Caco-2 (cell line): ENCODE results near the gene SLC6A6. TPM values are rescaled to one million over a fixed set of nuclear protein-coding genes. Genes with fewer than 3 reads are reported as not detected.
A peak's percentile ranks its signal among the peaks of the same experiment; 100 is the strongest.

Experiments used
- BruUV-seq: library from RNA; stranded (reverse); fragments of 400-500 nt; replicated peaks from 2 replicates; lab custom pipeline; 2021; lab: Mats Ljungman, UMichigan
- CTCF ChIA-PET: fragments of 300-600 bp; sonication (Branson Sonifier 250); formaldehyde crosslinking; loops from one replicate; lab custom pipeline; 2022; ENCODE audit warnings: antibody characterized with exemption; lab: Charles Lee
- POLR2A ChIA-PET: fragments of 300-600 bp; sonication (Branson Sonifier 250); formaldehyde crosslinking; loops from one replicate; lab custom pipeline; 2022; ENCODE audit warnings: antibody characterized with exemption; lab: Charles Lee
- DNase-seq, 2 experiments: peaks; one replicate each; pipeline versions ENCODE4 v3.0.0 to v3.0.0-alpha.2; 2020 to 2022
- H3K27me3 ChIP-seq: replicated peaks from 2 replicates; pipeline ENCODE4 v1.6.0; 2011; ENCODE audit warnings: low read length; ENCODE audit not compliant: control insufficient read depth, insufficient read depth
- H3K36me3 ChIP-seq: 2 replicates; pipeline ENCODE4 v1.5.1; 2011; ENCODE audit warnings: low read length; ENCODE audit not compliant: control insufficient read depth, insufficient read depth
- H3K4me1 ChIP-seq: fragments of 250-450 bp; sonication (Bioruptor Pico); 2 replicates; pipeline ENCODE4 v1.5.1; 2020; ENCODE audit warnings: mild to moderate bottlenecking
- H3K4me3 ChIP-seq: 2 replicates; pipeline ENCODE4 v1.5.1; 2011; ENCODE audit warnings: low read depth, mild to moderate bottlenecking, control low read depth, low read length
- H3K9me3 ChIP-seq: fragments of 250-450 bp; sonication (Bioruptor Pico); 2 replicates; pipeline ENCODE4 v1.5.1; 2020; ENCODE audit warnings: mild to moderate bottlenecking, moderate library complexity
- H3K27ac Mint-ChIP-seq: one replicate; pipeline ENCODE4 v1.8.0; 2022; ENCODE audit warnings: mixed read lengths; ENCODE audit not compliant: unreplicated experiment
- H3K27me3 Mint-ChIP-seq: one replicate; pipeline ENCODE4 v1.8.0; 2022; ENCODE audit warnings: mixed read lengths; ENCODE audit not compliant: insufficient read depth, unreplicated experiment
- H3K36me3 Mint-ChIP-seq: one replicate; pipeline ENCODE4 v1.8.0; 2022; ENCODE audit warnings: mild to moderate bottlenecking, mixed read lengths; ENCODE audit not compliant: insufficient read depth, unreplicated experiment
- H3K4me1 Mint-ChIP-seq: one replicate; pipeline ENCODE4 v1.8.0; 2022; ENCODE audit warnings: low read depth, mixed read lengths; ENCODE audit not compliant: unreplicated experiment
- H3K4me3 Mint-ChIP-seq: one replicate; pipeline ENCODE4 v1.8.0; 2022; ENCODE audit warnings: mild to moderate bottlenecking, moderate library complexity, mixed read lengths; ENCODE audit not compliant: unreplicated experiment
- H3K9me3 Mint-ChIP-seq: one replicate; pipeline ENCODE4 v1.8.0; 2022; ENCODE audit warnings: mixed read lengths; ENCODE audit not compliant: unreplicated experiment
- intact Hi-C: fragments of 100-400 bp; cut with micrococcal nuclease; formaldehyde crosslinking; loops from one replicate; pipeline ENCODE4 v1.10.0; 2022; ENCODE audit not compliant: unreplicated experiment
- total RNA-seq: library from RNA; stranded (reverse); gene quantifications from 2 replicates; pipeline ENCODE4 v1.2.3, GENCODE V29; 2022
- TF ChIP-seq, protein P1 (sequence below), 2 experiments: fragments of 200-600 bp in 1 of 2; IDR thresholded peaks; 1 replicate in 1 of 2; 2 replicates in 1 of 2; pipeline versions ENCODE4 v1.5.1 to v1.8.0; 2011 to 2022; ENCODE audit warnings: antibody characterized with exemption in 1 of 2, control low read depth in 1 of 2, inconsistent platforms in 1 of 2, low read depth in 1 of 2, low read length in 1 of 2, mild to moderate bottlenecking in 1 of 2, moderate library complexity in 1 of 2; ENCODE audit not compliant: insufficient read depth in 1 of 2, severe bottlenecking in 1 of 2, unreplicated experiment in 1 of 2

Gene SLC6A6
- total RNA-seq, 1 experiment from 2014 or later, result 49.6 TPM

DNA sequence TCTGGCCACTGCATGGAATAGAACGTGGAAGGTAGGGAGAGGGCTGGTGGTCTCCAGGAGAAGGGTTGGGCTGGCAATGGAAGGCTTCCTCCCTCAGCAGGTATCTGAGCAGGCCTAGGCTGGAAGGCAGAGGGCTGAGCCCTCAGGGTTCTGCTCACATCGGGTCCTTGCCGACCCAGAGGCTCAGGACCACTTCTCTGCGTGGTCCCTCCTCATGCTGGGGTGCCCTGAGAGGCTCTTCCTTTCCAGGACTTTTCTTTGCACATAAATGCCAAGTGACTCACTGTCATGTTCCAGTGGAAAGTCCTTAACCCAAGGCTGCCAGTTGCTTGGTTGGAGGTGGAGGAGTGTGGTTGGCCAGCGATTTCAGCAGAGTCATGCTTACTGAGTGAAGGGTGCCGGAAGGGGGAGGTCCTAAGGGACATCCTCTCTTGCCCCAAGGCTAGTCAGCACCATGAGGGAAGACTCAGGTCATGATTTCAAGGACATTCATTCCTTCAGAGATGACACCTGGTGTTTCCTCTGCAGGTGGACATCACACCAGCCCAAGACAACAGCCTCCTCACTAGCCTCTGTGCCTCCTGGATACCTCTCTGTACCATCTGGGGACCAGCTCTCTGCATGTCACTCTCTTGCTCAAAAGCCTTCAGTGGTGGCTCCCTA lies 8.2 kb downstream of the SLC6A6 start:
- H3K9me3 ChIP-seq, result no peaks in the 10 kb centered on the region
- TF ChIP-seq, protein P1, sequence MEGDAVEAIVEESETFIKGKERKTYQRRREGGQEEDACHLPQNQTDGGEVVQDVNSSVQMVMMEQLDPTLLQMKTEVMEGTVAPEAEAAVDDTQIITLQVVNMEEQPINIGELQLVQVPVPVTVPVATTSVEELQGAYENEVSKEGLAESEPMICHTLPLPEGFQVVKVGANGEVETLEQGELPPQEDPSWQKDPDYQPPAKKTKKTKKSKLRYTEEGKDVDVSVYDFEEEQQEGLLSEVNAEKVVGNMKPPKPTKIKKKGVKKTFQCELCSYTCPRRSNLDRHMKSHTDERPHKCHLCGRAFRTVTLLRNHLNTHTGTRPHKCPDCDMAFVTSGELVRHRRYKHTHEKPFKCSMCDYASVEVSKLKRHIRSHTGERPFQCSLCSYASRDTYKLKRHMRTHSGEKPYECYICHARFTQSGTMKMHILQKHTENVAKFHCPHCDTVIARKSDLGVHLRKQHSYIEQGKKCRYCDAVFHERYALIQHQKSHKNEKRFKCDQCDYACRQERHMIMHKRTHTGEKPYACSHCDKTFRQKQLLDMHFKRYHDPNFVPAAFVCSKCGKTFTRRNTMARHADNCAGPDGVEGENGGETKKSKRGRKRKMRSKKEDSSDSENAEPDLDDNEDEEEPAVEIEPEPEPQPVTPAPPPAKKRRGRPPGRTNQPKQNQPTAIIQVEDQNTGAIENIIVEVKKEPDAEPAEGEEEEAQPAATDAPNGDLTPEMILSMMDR (IDR thresholded peaks at IDR 0.05; ENCODE audit: insufficient read depth in 1 of 2, low read depth in 1 of 2, low read length in 1 of 2, severe bottlenecking in 1 of 2, unreplicated experiment in 1 of 2), result no peak
- no peak for DNase-seq
- Mint-ChIP-seq H3K36me3 (peaks cover 34% of the 10 kb centered on the region), H3K4me1 (peaks cover 10% of the 10 kb centered on the region), H3K9me3 (no peaks in the 10 kb centered on the region), H3K27ac (no peak overlapping the region), H3K4me3 (no peak overlapping the region), H3K27me3 (no peaks in the 10 kb centered on the region)
- no peaks in the 10 kb centered on the region; the same call in 1 of the 2 replicates for H3K36me3 ChIP-seq
- BruUV-seq, result no TSS peak
- intact Hi-C loops, result no loop called here
- H3K27me3 ChIP-seq, result no peaks in the 10 kb centered on the region
- ChIA-PET POLR2A (no interaction called here), CTCF (no interaction called here)
- H3K4me3 ChIP-seq, result no peak overlapping the region
- H3K4me1 ChIP-seq, result peaks cover 13% of the 10 kb centered on the region

DNA sequence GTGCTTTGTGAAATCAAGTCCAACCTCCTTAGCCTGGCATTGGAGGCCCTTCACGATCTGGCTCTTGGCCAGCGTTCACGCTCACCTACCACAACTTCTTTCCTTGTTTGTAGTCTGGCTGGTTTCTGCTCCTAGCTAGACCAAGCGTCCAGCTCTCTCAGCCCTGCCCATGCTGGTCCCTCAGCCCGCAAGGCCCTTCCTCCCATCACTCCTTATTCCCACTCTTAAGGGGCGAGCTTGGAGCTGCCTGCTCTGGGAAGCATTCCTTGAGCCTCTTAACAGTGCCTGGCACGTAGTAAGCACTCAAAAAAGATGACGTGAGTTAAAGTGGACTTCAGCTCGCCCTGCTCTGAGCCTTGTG lies 8.7 kb downstream of the SLC6A6 start:
- Mint-ChIP-seq H3K4me1 (peaks cover 6% of the 10 kb centered on the region), H3K9me3 (no peaks in the 10 kb centered on the region), H3K36me3 (peaks cover 31% of the 10 kb centered on the region), H3K27me3 (no peaks in the 10 kb centered on the region), H3K4me3 (no peak overlapping the region), H3K27ac (no peak overlapping the region)
- H3K36me3 ChIP-seq, result no peaks in the 10 kb centered on the region; the same call in 1 of the 2 replicates
- TF ChIP-seq, protein P1 (IDR thresholded peaks at IDR 0.05; ENCODE audit: insufficient read depth in 1 of 2, low read depth in 1 of 2, low read length in 1 of 2, severe bottlenecking in 1 of 2, unreplicated experiment in 1 of 2), result no peak
- DNase-seq, result no peak
- no peaks in the 10 kb centered on the region for H3K9me3 ChIP-seq
- no TSS peak for BruUV-seq
- intact Hi-C loops, result no loop called here
- ChIA-PET CTCF (no interaction called here), POLR2A (interaction anchor here (0.6 kb wide), 1 partner anchor 20 kb away, joined by 3 read pairs; no protein-coding TSS in a partner anchor)
- peaks cover 13% of the 10 kb centered on the region for H3K4me1 ChIP-seq
- no peak overlapping the region for H3K4me3 ChIP-seq
- H3K27me3 ChIP-seq, result no peaks in the 10 kb centered on the region

DNA sequence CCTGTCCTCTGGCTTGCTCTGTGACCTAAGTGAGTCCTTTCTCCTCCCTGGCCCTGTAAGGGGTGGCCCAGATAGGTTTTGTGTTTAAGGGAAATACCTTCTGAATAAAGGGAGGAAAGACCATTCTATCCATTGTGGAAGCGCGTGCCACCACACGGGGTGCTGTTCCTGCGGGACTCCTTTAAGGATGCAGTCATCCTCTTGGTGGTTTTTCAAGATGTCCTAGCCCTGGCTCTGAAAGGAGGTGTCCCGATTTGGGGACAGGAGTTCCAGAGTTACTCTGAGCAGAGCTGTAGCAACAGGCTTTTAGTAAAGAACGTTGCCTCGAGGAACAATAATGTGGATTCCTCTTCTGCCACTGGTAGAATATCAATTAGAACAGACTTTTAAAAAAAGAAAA lies 9.6 kb downstream of the SLC6A6 start:
- Mint-ChIP-seq H3K36me3 (peaks cover 36% of the 10 kb centered on the region), H3K4me3 (no peak overlapping the region), H3K9me3 (no peaks in the 10 kb centered on the region), H3K27ac (no peak overlapping the region), H3K27me3 (no peaks in the 10 kb centered on the region), H3K4me1 (peaks cover 6% of the 10 kb centered on the region)
- ChIA-PET POLR2A (interaction anchor here (0.6 kb wide), 1 partner anchor 19 kb away, joined by 3 read pairs; no protein-coding TSS in a partner anchor), CTCF (no interaction called here)
- DNase-seq, result no peak
- Histone ChIP-seq H3K9me3 (no peaks in the 10 kb centered on the region), H3K36me3 (no peaks in the 10 kb centered on the region; the same call in 1 of the 2 replicates), H3K27me3 (no peaks in the 10 kb centered on the region), H3K4me3 (no peak overlapping the region), H3K4me1 (peaks cover 13% of the 10 kb centered on the region)
- BruUV-seq, result no TSS peak
- intact Hi-C loops, result no loop called here
- TF ChIP-seq, protein P1 (IDR thresholded peaks at IDR 0.05; ENCODE audit: insufficient read depth in 1 of 2, low read depth in 1 of 2, low read length in 1 of 2, severe bottlenecking in 1 of 2, unreplicated experiment in 1 of 2), result peak in 1 of 2 experiments; percentile 31
